ENCODE measurements around the gene RFESD. TPM values are rescaled to one million over a fixed set of nuclear protein-coding genes. Genes with fewer than 3 reads are reported as not detected.
A peak's percentile ranks its signal among the peaks of the same experiment; 100 is the strongest.

RFESD gene
- total and polyA plus RNA-seq, 8 donors = 1.1 to 2.8 (median 1.7) TPM

- no peak overlapping the region for H3K27ac ChIP-seq
- no peak for DNase-seq
- WGBS, 2 donors = 18 to 21% methylated on average over 3 of the region's 3 CpGs
- H3K4me3 ChIP-seq = no peak overlapping the region
- H3K27me3 ChIP-seq = no peaks in the 10 kb centered on the region
- intact Hi-C loops (cut with DNase I) = loop anchor here in 1 of 3 donors (10.0 kb wide), 1 partner anchor 45 kb away; no protein-coding TSS in a partner anchor
- ATAC-seq = peak in 1 of 4 donors; percentile 45
- no peak for TF ChIP-seq CTCF (IDR thresholded peaks at IDR 0.05)
- H3K36me3 ChIP-seq = no peaks in the 10 kb centered on the region
- no peak for FAIRE-seq
- no peaks in the 10 kb centered on the region for H3K9me3 ChIP-seq
- no peaks in the 10 kb centered on the region for H3K4me1 ChIP-seq
Observed at GRCh38 chr5:95609711-95610110, 36.9 kb upstream of the RFESD start.

- Histone ChIP-seq H3K4me1 (no peaks in the 10 kb centered on the region), H3K27me3 (no peaks in the 10 kb centered on the region), H3K9me3 (no peaks in the 10 kb centered on the region), H3K27ac (no peak overlapping the region), H3K4me3 (no peak overlapping the region), H3K36me3 (no peaks in the 10 kb centered on the region)
- no peak for TF ChIP-seq CTCF (IDR thresholded peaks at IDR 0.05)
- intact Hi-C loops (cut with DNase I) = loop anchor here in 1 of 3 donors (10.0 kb wide), 1 partner anchor 46 kb away; no protein-coding TSS in a partner anchor
- ATAC-seq = no peak
- no peak for DNase-seq
- 96% methylated on average over 7 of the region's 7 CpGs for WGBS, 2 donors
- FAIRE-seq = no peak
Observed at GRCh38 chr5:95610546-95610945, 36.0 kb upstream of the RFESD start.

GRCh38 chr5:95611396-95611795, 35.2 kb upstream of the RFESD start:
- no peaks in the 10 kb centered on the region for H3K27me3 ChIP-seq
- DNase-seq (no peak), FAIRE-seq (no peak), ATAC-seq (no peak)
- intact Hi-C loops (cut with DNase I) = loop anchor here in 1 of 3 donors (10.0 kb wide), 1 partner anchor 47 kb away; no protein-coding TSS in a partner anchor
- no peaks in the 10 kb centered on the region for H3K9me3 ChIP-seq
- H3K27ac ChIP-seq = no peak overlapping the region
- no peaks in the 10 kb centered on the region for H3K4me1 ChIP-seq
- no peak for TF ChIP-seq CTCF (IDR thresholded peaks at IDR 0.05)
- no peak overlapping the region for H3K4me3 ChIP-seq
- H3K36me3 ChIP-seq = no peaks in the 10 kb centered on the region
- 93% methylated on average over 3 of the region's 3 CpGs for WGBS, 2 donors

- no peaks in the 10 kb centered on the region for H3K9me3 ChIP-seq
- H3K36me3 ChIP-seq = no peaks in the 10 kb centered on the region
- DNase-seq (no peak), ATAC-seq (no peak), FAIRE-seq (no peak)
- no peak overlapping the region for H3K27ac ChIP-seq
- intact Hi-C loops (cut with DNase I) = loop anchor here in 1 of 3 donors (10.0 kb wide), 1 partner anchor 49 kb away; no protein-coding TSS in a partner anchor
- TF ChIP-seq CTCF (IDR thresholded peaks at IDR 0.05) = no peak
- peaks cover 0 to 3% (median 0%) of the 10 kb centered on the region in 3 donors for H3K4me1 ChIP-seq
- no peak overlapping the region for H3K4me3 ChIP-seq
- 96 to 100% methylated on average over 1 of the region's 1 CpG for WGBS, 2 donors
- H3K27me3 ChIP-seq = no peaks in the 10 kb centered on the region
Observed at GRCh38 chr5:95613514-95613913, 33.1 kb upstream of the RFESD start.

GRCh38 chr5:95615164-95615467, 31.5 kb upstream of the RFESD start:
- Histone ChIP-seq H3K27ac (no peak overlapping the region), H3K4me1 (peaks cover 0 to 3% (median 0%) of the 10 kb centered on the region in 3 donors), H3K4me3 (no peak overlapping the region), H3K36me3 (no peaks in the 10 kb centered on the region), H3K9me3 (no peaks in the 10 kb centered on the region), H3K27me3 (no peaks in the 10 kb centered on the region)
- intact Hi-C loops (cut with DNase I) = loop anchor here in 1 of 3 donors (10.0 kb wide), 1 partner anchor 50 kb away; no protein-coding TSS in a partner anchor
- ATAC-seq (no peak), DNase-seq (no peak), FAIRE-seq (no peak)
- 91 to 98% methylated on average over 1 of the region's 1 CpG for WGBS, 2 donors
- TF ChIP-seq CTCF (IDR thresholded peaks at IDR 0.05) = no peak
